HCT116 (cell line): Measurements from ENCODE around the gene ZNF532.

ENCODE experiments used
- ATF3 ChIP-seq: IDR thresholded peaks from 2 replicates; pipeline ENCODE4 v1.6.1; 2012
- CTCF ChIP-seq, 3 experiments: fragments of 200-600 bp in 1 of 3; sonication (generic) in 1 of 3; IDR thresholded peaks in 2 of 3; conservative IDR thresholded peaks in 1 of 3; 2 replicates each; pipeline ENCODE4 v1.5.1; 2012 to 2017; ENCODE audit warnings: low read depth in 2 of 3, low read length in 2 of 3, antibody characterized with exemption in 1 of 3, borderline replicate concordance in 1 of 3, control low read depth in 1 of 3, mild to moderate bottlenecking in 1 of 3, mixed read lengths in 1 of 3, mixed run types in 1 of 3, moderate library complexity in 1 of 3; ENCODE audit not compliant: insufficient read depth in 1 of 3
- EZH2 ChIP-seq: fragments of 200-600 bp; sonication (generic); IDR thresholded peaks from 2 replicates; pipeline ENCODE4 v1.6.1; 2017; ENCODE audit warnings: antibody characterized with exemption, mixed run types
- EZH2phosphoT487 ChIP-seq: fragments of 200-600 bp; IDR thresholded peaks from 2 replicates; pipeline ENCODE4 v1.6.1; 2018; ENCODE audit warnings: antibody characterized with exemption, borderline replicate concordance
- FOSL1 ChIP-seq: IDR thresholded peaks from 2 replicates; pipeline ENCODE4 v1.6.1; 2012; ENCODE audit warnings: low read depth
- MAX ChIP-seq: IDR thresholded peaks from 2 replicates; pipeline ENCODE4 v1.6.1; 2012
- POLR2A ChIP-seq: IDR thresholded peaks from 2 replicates; pipeline ENCODE4 v1.7.0; 2011; ENCODE audit warnings: borderline replicate concordance; ENCODE audit not compliant: insufficient read depth, insufficient read length; ENCODE audit errors: extremely low read depth
- POLR2AphosphoS5 ChIP-seq: IDR thresholded peaks from 2 replicates; pipeline ENCODE4 v1.6.1; 2011; ENCODE audit warnings: mild to moderate bottlenecking, low read depth, low read length, moderate library complexity
- REST ChIP-seq: IDR thresholded peaks from 2 replicates; pipeline ENCODE4 v1.6.1; 2012; ENCODE audit warnings: low read depth
- SP1 ChIP-seq: IDR thresholded peaks from 2 replicates; pipeline ENCODE4 v1.6.1; 2012; ENCODE audit warnings: low read depth
- SRF ChIP-seq: IDR thresholded peaks from 2 replicates; pipeline ENCODE4 v1.6.1; 2012; ENCODE audit warnings: low read depth
- ZNF274 ChIP-seq: fragments of 200-500 bp; sonication (Bioruptor generic); IDR thresholded peaks from 2 replicates; pipeline ENCODE4 v1.6.1; 2014; ENCODE audit warnings: mild to moderate bottlenecking, low read depth, low read length, inconsistent platforms

GRCh38 chr18:58861353-58861752 is 3.3 kb upstream of the ZNF532 start:
- no peak for TF ChIP-seq CTCF (IDR thresholded peaks at IDR 0.05 in 2 of 3, conservative IDR thresholded peaks at IDR 0.05 in 1 of 3; ENCODE audit: borderline replicate concordance in 1 of 3, insufficient read depth in 1 of 3, low read depth in 2 of 3, low read length in 2 of 3)
- TF ChIP-seq POLR2A, result no peak
- TF ChIP-seq POLR2AphosphoS5, result no peak
- TF ChIP-seq SP1, result no peak
- no peak for TF ChIP-seq MAX
- no peak for TF ChIP-seq REST
- no peak for TF ChIP-seq ZNF274
- no peak for TF ChIP-seq EZH2phosphoT487
- TF ChIP-seq EZH2, result no peak
- TF ChIP-seq SRF, result no peak
- TF ChIP-seq ATF3, result no peak
- TF ChIP-seq FOSL1, result no peak
